NCI-H146 treated with DMSO at 0.1 percent for 48 hours (cell line): Measurements from ENCODE around the gene PKNOX2.

Experiments used
- DNase-seq: peaks from one replicate; lab custom pipeline; 2025; ENCODE audit not compliant: unreplicated experiment; lab: John Stamatoyannopoulos, UW

PKNOX2 gene

GRCh38 chr11:125351033-125351867, 186.7 kb downstream of the PKNOX2 start:
- no peak for DNase-seq

- DNase-seq: no peak
These were observed 187.3 kb downstream of the PKNOX2 start for GRCh38 chr11:125351868-125352250.

- no peak for DNase-seq
These were observed 192.2 kb downstream of the PKNOX2 start for GRCh38 chr11:125356797-125357196.

- no peak for DNase-seq
These were observed 193.0 kb downstream of the PKNOX2 start for GRCh38 chr11:125357551-125357950.

GRCh38 chr11:125358254-125358840, 193.8 kb downstream of the PKNOX2 start:
- no peak for DNase-seq

GRCh38 chr11:125359130-125359529, 194.6 kb downstream of the PKNOX2 start:
- DNase-seq: no peak

GRCh38 chr11:125360066-125360465, 195.5 kb downstream of the PKNOX2 start:
- DNase-seq: no peak

- DNase-seq: no peak
These were observed 199.7 kb downstream of the PKNOX2 start for GRCh38 chr11:125364121-125364826.

- no peak for DNase-seq
These were observed 200.8 kb downstream of the PKNOX2 start for GRCh38 chr11:125365196-125365931.

GRCh38 chr11:125367710-125368109, 203.2 kb downstream of the PKNOX2 start:
- DNase-seq: no peak

- no peak for DNase-seq
These were observed 204.2 kb downstream of the PKNOX2 start for GRCh38 chr11:125368757-125369156.

- no peak for DNase-seq
These were observed 205.3 kb downstream of the PKNOX2 start for GRCh38 chr11:125369808-125370207.

- no peak for DNase-seq
These were observed 206.2 kb downstream of the PKNOX2 start for GRCh38 chr11:125370561-125371389.

GRCh38 chr11:125371431-125371935, 206.9 kb downstream of the PKNOX2 start:
- no peak for DNase-seq

GRCh38 chr11:125372088-125372487, 207.5 kb downstream of the PKNOX2 start:
- no peak for DNase-seq

- no peak for DNase-seq
These were observed 208.4 kb downstream of the PKNOX2 start for GRCh38 chr11:125372911-125373310.

- DNase-seq: no peak
These were observed 209.2 kb downstream of the PKNOX2 start for GRCh38 chr11:125373426-125374391.

GRCh38 chr11:125374398-125374797, 209.8 kb downstream of the PKNOX2 start:
- DNase-seq: no peak

GRCh38 chr11:125375146-125375545, 210.6 kb downstream of the PKNOX2 start:
- no peak for DNase-seq
